ENCODE data around the gene CD82. TPM values are rescaled to one million over a fixed set of nuclear protein-coding genes. Genes with fewer than 3 reads are reported as not detected.

Gene CD82
- total RNA-seq, 4 donors from 2014 or later: 8.9 to 30.6 (median 20.3) TPM

GRCh38 chr11:44601471-44602370 lies 36.3 kb downstream of the CD82 start:
- no peak for TF ChIP-seq CTCF (IDR thresholded peaks at IDR 0.05)
- DNase-seq (ENCODE audit: low spot score) (no peak), ATAC-seq (ENCODE audit: low FRiP score) (no peak)

GRCh38 chr11:44602891-44603310 lies 37.4 kb downstream of the CD82 start:
- no peak for ATAC-seq (ENCODE audit: low FRiP score)
- TF ChIP-seq CTCF (IDR thresholded peaks at IDR 0.05): no peak
- DNase-seq (ENCODE audit: low spot score): no peak

- ATAC-seq (ENCODE audit: low FRiP score) (no peak), DNase-seq (ENCODE audit: low spot score) (no peak)
- no peak for TF ChIP-seq CTCF (IDR thresholded peaks at IDR 0.05)
Measured at GRCh38 chr11:44604171-44604581, 38.7 kb downstream of the CD82 start.

- DNase-seq (ENCODE audit: low spot score): no peak
- no peak for ATAC-seq (ENCODE audit: low FRiP score)
Measured at GRCh38 chr11:44605068-44605708, 39.7 kb downstream of the CD82 start.

GRCh38 chr11:44605965-44606364 lies 40.5 kb downstream of the CD82 start:
- ATAC-seq (ENCODE audit: low FRiP score) (no peak), DNase-seq (ENCODE audit: low spot score) (no peak)
- TF ChIP-seq CTCF (IDR thresholded peaks at IDR 0.05): no peak

More at GRCh38 chr11:44605068-44605708, 39.7 kb downstream of the CD82 start:
- no peak for TF ChIP-seq CTCF (IDR thresholded peaks at IDR 0.05)

GRCh38 chr11:44606472-44606871 lies 41.0 kb downstream of the CD82 start:
- DNase-seq (ENCODE audit: low spot score): no peak
- ATAC-seq (ENCODE audit: low FRiP score): no peak
- TF ChIP-seq CTCF (IDR thresholded peaks at IDR 0.05): no peak

Measured in omental fat pad (tissue), 4 donors.